ENCODE data around the gene TELO2. TPM values are rescaled to one million over a fixed set of nuclear protein-coding genes. Genes with fewer than 3 reads are reported as not detected.

Gene TELO2
- total and polyA plus RNA-seq, 9 donors, result 0.27 to 36.8 (median 31.7) TPM

DNA sequence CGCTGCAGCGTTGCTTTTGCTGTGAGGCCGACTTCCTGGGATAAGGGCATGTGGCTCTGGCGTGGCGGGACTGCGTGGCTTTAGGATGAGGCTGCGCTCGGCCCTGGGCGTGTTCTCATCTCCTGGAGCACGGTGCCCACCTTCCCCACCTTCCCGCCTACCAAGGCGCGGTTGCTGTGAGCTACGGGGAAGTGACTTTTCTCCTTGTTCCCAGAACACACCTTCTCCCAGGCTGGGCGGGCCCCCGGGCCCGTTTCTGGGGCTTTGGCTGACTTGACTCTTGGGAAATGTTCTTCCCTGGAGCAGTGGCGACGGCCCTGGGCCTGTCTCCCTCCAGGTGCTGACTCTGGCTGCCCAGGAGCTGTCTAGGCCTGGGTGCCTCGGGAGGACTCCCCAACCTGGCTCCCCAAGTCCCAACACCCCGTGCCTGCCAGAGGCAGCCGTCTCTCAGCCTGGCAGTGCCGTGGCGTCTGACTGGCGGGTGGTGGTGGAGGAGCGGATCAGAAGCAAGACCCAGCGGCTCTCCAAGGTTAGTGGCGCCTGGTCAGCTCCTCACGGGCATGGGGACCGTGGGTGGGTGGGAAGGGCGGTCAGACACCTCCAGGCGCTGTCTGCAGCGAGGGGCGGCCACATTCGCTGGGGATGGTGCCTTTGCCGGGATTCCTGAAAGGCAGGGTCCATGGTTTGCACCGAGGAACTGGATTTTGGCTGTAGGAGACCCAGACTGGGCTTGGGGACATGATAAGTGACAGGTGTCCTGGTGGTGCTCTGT, 12.1 kb downstream of the TELO2 start:
- TF ChIP-seq EP300 (IDR thresholded peaks at IDR 0.05), result no peak
- no peak for TF ChIP-seq POLR2A (IDR thresholded peaks at IDR 0.05)
- no peak for TF ChIP-seq CTCF (IDR thresholded peaks at IDR 0.05)
- peak in 1 of 5 donors; percentile 21 for DNase-seq
- Histone ChIP-seq H3K9me3 (no peaks in the 10 kb centered on the region), H3K4me1 (ENCODE audit: insufficient read depth) (no peaks in the 10 kb centered on the region), H3K27ac (no peak overlapping the region), H3K27me3 (no peaks in the 10 kb centered on the region), H3K4me3 (no peak overlapping the region), H3K36me3 (no peaks in the 10 kb centered on the region)
- WGBS, 3 donors, result 91 to 95% (median 95%) methylated on average over 36 to 37 of the region's 37 CpGs
- intact Hi-C loops (cut with DNase I), result no loop called here

DNA sequence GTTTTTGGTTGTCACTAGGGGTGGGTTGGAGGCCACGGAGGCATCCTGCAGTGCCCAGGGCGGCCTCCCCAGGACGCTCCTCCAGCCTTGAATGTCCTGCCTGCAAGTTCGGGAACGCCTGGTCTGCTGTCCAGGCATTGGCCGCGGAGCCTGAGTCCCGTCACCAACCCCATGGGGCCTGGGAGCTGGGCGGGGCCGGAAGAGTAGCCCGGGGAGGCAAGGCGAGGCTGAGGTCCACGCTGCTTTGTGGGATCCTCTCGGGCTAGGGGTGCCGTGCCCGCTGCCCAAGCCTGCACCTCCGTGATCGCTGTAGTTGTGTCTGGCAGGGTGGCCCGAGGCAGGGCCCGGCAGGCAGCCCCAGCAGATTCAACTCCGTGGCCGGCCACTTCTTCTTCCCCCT, 12.8 kb downstream of the TELO2 start:
- H3K36me3 ChIP-seq, result no peaks in the 10 kb centered on the region
- peak in 1 of 5 donors; percentile 22 for DNase-seq
- no peak overlapping the region for H3K4me3 ChIP-seq
- TF ChIP-seq CTCF (IDR thresholded peaks at IDR 0.05) (no peak), POLR2A (IDR thresholded peaks at IDR 0.05) (no peak)
- intact Hi-C loops (cut with DNase I), result no loop called here
- H3K27me3 ChIP-seq, result no peaks in the 10 kb centered on the region
- no peak overlapping the region for H3K27ac ChIP-seq
- H3K4me1 ChIP-seq (ENCODE audit: insufficient read depth), result no peaks in the 10 kb centered on the region
- H3K9me3 ChIP-seq, result no peaks in the 10 kb centered on the region
- WGBS, 3 donors, result 91 to 93% (median 92%) methylated on average over 18 to 22 of the region's 22 CpGs

- H3K4me3 ChIP-seq, result no peak overlapping the region
- no peak for TF ChIP-seq EP300 (IDR thresholded peaks at IDR 0.05)
- no peak for TF ChIP-seq CTCF (IDR thresholded peaks at IDR 0.05)
- TF ChIP-seq POLR2A (IDR thresholded peaks at IDR 0.05), result no peak
- WGBS, 3 donors, result 84 to 87% (median 85%) methylated on average over 27 to 37 of the region's 37 CpGs
- DNase-seq, result no peak
- no peaks in the 10 kb centered on the region for H3K27me3 ChIP-seq
- H3K4me1 ChIP-seq (ENCODE audit: insufficient read depth), result no peaks in the 10 kb centered on the region
- no peak overlapping the region for H3K27ac ChIP-seq
- no peaks in the 10 kb centered on the region for H3K36me3 ChIP-seq
- H3K9me3 ChIP-seq, result no peaks in the 10 kb centered on the region
- intact Hi-C loops (cut with DNase I), result no loop called here
Observed at GRCh38 chr16:1506494-1507213, 13.5 kb downstream of the TELO2 start.

- H3K36me3 ChIP-seq, result no peaks in the 10 kb centered on the region
- WGBS, 3 donors, result 74 to 78% (median 76%) methylated on average over 22 to 24 of the region's 24 CpGs
- H3K27ac ChIP-seq, result no peak overlapping the region
- TF ChIP-seq POLR2A (IDR thresholded peaks at IDR 0.05), result no peak
- no peak for TF ChIP-seq CTCF (IDR thresholded peaks at IDR 0.05)
- TF ChIP-seq EP300 (IDR thresholded peaks at IDR 0.05), result no peak
- intact Hi-C loops (cut with DNase I), result no loop called here
- no peaks in the 10 kb centered on the region for H3K9me3 ChIP-seq
- no peak for DNase-seq
- H3K27me3 ChIP-seq, result no peaks in the 10 kb centered on the region
- H3K4me3 ChIP-seq, result no peak overlapping the region
- H3K4me1 ChIP-seq (ENCODE audit: insufficient read depth), result no peaks in the 10 kb centered on the region
Observed at GRCh38 chr16:1508494-1509187, 15.5 kb downstream of the TELO2 start.
